H1 (cell line): ENCODE data around the gene NFIA. TPM values are rescaled to one million over a fixed set of nuclear protein-coding genes. Genes with fewer than 3 reads are reported as not detected.

Experiments used
- RBBP5 ChIP-seq: IDR thresholded peaks from 2 replicates; pipeline ENCODE4 v1.7.1; 2012; ENCODE audit warnings: low read depth, mild to moderate bottlenecking, inconsistent platforms, low read length, moderate library complexity, borderline replicate concordance
- SAP30 ChIP-seq: fragments of 300-600 bp; sonication (generic); IDR thresholded peaks from 2 replicates; pipeline ENCODE4 v1.7.1; 2012; ENCODE audit warnings: low read length, moderate library complexity, mild to moderate bottlenecking, inconsistent platforms; ENCODE audit not compliant: insufficient read depth, insufficient replicate concordance
- YY1 ChIP-seq: IDR thresholded peaks from 2 replicates; pipeline ENCODE4 v1.6.1; 2011; ENCODE audit warnings: low read depth, mild to moderate bottlenecking, low read length
- polyA plus RNA-seq, 7 experiments: library from polyadenylated mRNA; depleted of rRNA in 3 of 7; stranded (reverse) in 5 of 7; unstranded in 2 of 7; fragments of >200 nt in 5 of 7; fragments of 200-250 nt in 2 of 7; gene quantifications; 1 replicate in 5 of 7; 2 replicates in 1 of 7; 4 replicates in 1 of 7; pipeline versions ENCODE4 v1.2.1 to v1.2.3, GENCODE V29; 2011 to 2013; ENCODE audit warnings: missing spikeins in 2 of 7, mixed read lengths in 2 of 7
- total RNA-seq: library from RNA; stranded (reverse); fragmentation: NEBNext Ultra II Directional; extraction: Animal tissue kit (Norgen Biotek cat#: 25700); gene quantifications from 2 replicates; pipeline ENCODE4 v1.2.1, GENCODE V29; 2021

The NFIA gene
- total and polyA plus RNA-seq, 2 of the 8 experiments (the other 6 are each of a cell fraction or from before 2014, with no cell fraction given) = 1.8 to 2.3 TPM

DNA sequence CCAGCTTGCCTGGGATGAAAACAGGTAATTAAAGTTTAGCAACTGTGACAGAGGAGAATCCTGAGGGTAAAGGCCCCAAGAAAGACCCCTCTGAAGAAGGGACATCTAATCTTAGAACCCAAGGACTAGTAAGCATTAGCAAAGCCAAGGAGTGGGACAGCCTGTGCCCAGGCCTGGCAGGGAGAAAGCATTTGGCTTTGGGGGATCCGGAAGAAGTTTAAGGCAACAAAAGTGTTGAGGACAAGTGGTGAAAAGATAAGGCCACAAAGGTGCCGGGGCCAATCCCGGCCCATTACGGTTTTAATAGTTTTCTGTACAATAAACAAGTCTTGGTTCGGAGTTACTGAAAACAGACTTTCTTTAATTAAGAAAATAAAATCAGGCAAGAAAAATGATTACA lies 367.0 kb downstream of the NFIA start (continued):
- TF ChIP-seq RBBP5 (no peak), SAP30 (no peak), YY1 (no peak)
